ENCODE results near the gene KRTAP22-2. TPM values are rescaled to one million over a fixed set of nuclear protein-coding genes. Genes with fewer than 3 reads are reported as not detected.

The KRTAP22-2 gene
- total and polyA plus RNA-seq, 3 experiments from 2014 or later: not detected

GRCh38 chr21:30620080-30620479 lies 29.9 kb upstream of the KRTAP22-2 start:
- CTCF ChIA-PET: no interaction called here

GRCh38 chr21:30616125-30616524 lies 25.9 kb upstream of the KRTAP22-2 start, which contains the start of gene KRTAP20-1:
TSS of gene KRTAP20-1 (plus strand) at chr21:30616425. CDS start at chr21:30616455, 30 bp downstream.
- Mint-ChIP-seq H3K9me3 (peaks cover 0 to 5% (median 2%) of the 10 kb centered on the region in 5 donors), H3K4me3 (no peak within 1 kb of the TSS)

More at GRCh38 chr21:30620080-30620479, 29.9 kb upstream of the KRTAP22-2 start:
- Mint-ChIP-seq H3K36me3 (no peaks in the 10 kb centered on the region), H3K4me1 (no peaks in the 10 kb centered on the region), H3K27me3 (no peaks in the 10 kb centered on the region), H3K9me3 (peaks cover 0 to 5% (median 0%) of the 10 kb centered on the region in 5 donors), H3K27ac (no peak overlapping the region), H3K4me3 (no peak overlapping the region)
- Histone ChIP-seq H3K9me3 (ENCODE audit: low read length) (no peaks in the 10 kb centered on the region), H3K27me3 (ENCODE audit: insufficient read depth, low read length, poor library complexity, severe bottlenecking) (no peaks in the 10 kb centered on the region), H3K36me3 (ENCODE audit: insufficient read depth, low read length) (no peaks in the 10 kb centered on the region), H3K4me3 (ENCODE audit: low read length) (no peak overlapping the region), H3K4me1 (ENCODE audit: insufficient read depth, low read length) (no peaks in the 10 kb centered on the region), H3K27ac (ENCODE audit: low read depth, low read length) (no peak overlapping the region)
- no peak for DNase-seq
- POLR2A ChIA-PET: no interaction called here

DNA sequence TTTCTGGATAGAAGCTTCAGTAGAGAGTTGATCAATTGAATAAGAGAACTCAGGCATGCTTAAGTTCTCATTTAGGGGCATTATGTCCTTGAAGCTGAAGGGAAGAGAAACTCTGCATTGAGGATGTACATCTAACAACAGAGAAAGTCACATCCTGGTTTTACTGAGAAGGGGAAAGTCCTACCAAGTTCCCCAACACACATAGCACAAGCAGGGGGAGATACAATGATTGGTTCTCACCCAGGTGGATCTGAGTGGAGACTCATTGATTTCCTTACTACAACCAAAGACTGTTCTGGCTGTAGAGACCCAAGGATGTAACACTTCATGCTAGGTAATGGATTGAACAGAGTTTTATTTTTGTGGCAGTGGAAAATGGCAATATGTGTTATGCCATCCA lies 25.0 kb upstream of the KRTAP22-2 start:
- ChIA-PET CTCF (no interaction called here), POLR2A (no interaction called here)
- H3K36me3 ChIP-seq (ENCODE audit: insufficient read depth, low read length): no peaks in the 10 kb centered on the region
- no peaks in the 10 kb centered on the region for H3K4me1 ChIP-seq (ENCODE audit: insufficient read depth, low read length)
- DNase-seq: no peak
- Mint-ChIP-seq H3K27ac (no peak overlapping the region), H3K4me3 (no peak overlapping the region), H3K36me3 (no peaks in the 10 kb centered on the region), H3K9me3 (peaks cover 2 to 13% (median 3%) of the 10 kb centered on the region in 5 donors), H3K27me3 (peaks cover 0 to 1% of the 10 kb centered on the region in 2 donors), H3K4me1 (no peaks in the 10 kb centered on the region)
- no peaks in the 10 kb centered on the region for H3K9me3 ChIP-seq (ENCODE audit: low read length)
- no peaks in the 10 kb centered on the region for H3K27me3 ChIP-seq (ENCODE audit: insufficient read depth, low read length, poor library complexity, severe bottlenecking)
- no peak overlapping the region for H3K4me3 ChIP-seq (ENCODE audit: low read length)
- no peak overlapping the region for H3K27ac ChIP-seq (ENCODE audit: low read depth, low read length)

More at GRCh38 chr21:30616125-30616524, 25.9 kb upstream of the KRTAP22-2 start, which contains the start of gene KRTAP20-1:
- Histone ChIP-seq H3K4me3 (ENCODE audit: low read length) (no peak within 1 kb of the TSS), H3K27me3 (ENCODE audit: insufficient read depth, low read length, poor library complexity, severe bottlenecking) (no peaks in the 10 kb centered on the region), H3K9me3 (ENCODE audit: low read length) (no peaks in the 10 kb centered on the region), H3K36me3 (ENCODE audit: insufficient read depth, low read length) (no peaks in the 10 kb centered on the region), H3K27ac (ENCODE audit: low read depth, low read length) (no peak within 1 kb of the TSS), H3K4me1 (ENCODE audit: insufficient read depth, low read length) (no peaks in the 10 kb centered on the region)
- H3K27ac Mint-ChIP-seq: no peak within 1 kb of the TSS
- no peaks in the 10 kb centered on the region for H3K27me3 Mint-ChIP-seq
- POLR2A ChIA-PET: no interaction called here
- no peak for DNase-seq
- no peaks in the 10 kb centered on the region for H3K4me1 Mint-ChIP-seq
- no peaks in the 10 kb centered on the region for H3K36me3 Mint-ChIP-seq
- CTCF ChIA-PET: no interaction called here

DNA sequence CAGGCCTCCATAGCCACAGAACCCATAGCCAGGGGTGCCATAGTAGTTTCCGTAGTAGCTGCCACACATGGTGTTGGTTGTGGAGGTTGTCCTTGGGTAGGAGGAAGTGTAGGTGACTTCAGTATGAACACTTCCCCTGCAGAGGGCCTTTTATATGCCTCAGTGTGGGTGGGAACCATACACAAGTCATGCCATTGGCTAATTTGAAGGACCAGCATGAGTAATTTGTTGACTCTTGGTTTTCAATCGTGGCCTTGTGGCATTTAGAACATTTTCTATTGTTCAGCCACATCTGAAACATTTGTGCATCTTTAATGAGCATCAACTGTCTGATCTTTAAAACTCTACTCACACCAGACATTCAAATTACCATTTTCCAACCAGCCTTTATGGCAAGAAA lies 23.6 kb upstream of the KRTAP22-2 start, which contains the start of gene KRTAP6-1:
Gene KRTAP6-1, minus strand, starts transcription at position 95 of the 400 bp plus-strand sequence. Its CDS starts 26 bp downstream, at position 69.
- Histone ChIP-seq H3K27ac (ENCODE audit: low read depth, low read length) (no peak within 1 kb of the TSS), H3K4me3 (ENCODE audit: low read length) (no peak within 1 kb of the TSS), H3K9me3 (ENCODE audit: low read length) (no peaks in the 10 kb centered on the region), H3K4me1 (ENCODE audit: insufficient read depth, low read length) (no peaks in the 10 kb centered on the region), H3K36me3 (ENCODE audit: insufficient read depth, low read length) (no peaks in the 10 kb centered on the region), H3K27me3 (ENCODE audit: insufficient read depth, low read length, poor library complexity, severe bottlenecking) (no peaks in the 10 kb centered on the region)
- no peaks in the 10 kb centered on the region for H3K36me3 Mint-ChIP-seq
- CTCF ChIA-PET: no interaction called here
- H3K4me1 Mint-ChIP-seq: no peaks in the 10 kb centered on the region
- peaks cover 2 to 13% (median 3%) of the 10 kb centered on the region in 5 donors for H3K9me3 Mint-ChIP-seq
- POLR2A ChIA-PET: no interaction called here
- peaks cover 0 to 1% of the 10 kb centered on the region in 2 donors for H3K27me3 Mint-ChIP-seq
- no peak within 1 kb of the TSS for H3K4me3 Mint-ChIP-seq
- H3K27ac Mint-ChIP-seq: no peak within 1 kb of the TSS
- no peak for DNase-seq

- no peak for DNase-seq
- H3K36me3 Mint-ChIP-seq: no peaks in the 10 kb centered on the region
- no peak overlapping the region for H3K27ac Mint-ChIP-seq
- Histone ChIP-seq H3K27me3 (ENCODE audit: insufficient read depth, low read length, poor library complexity, severe bottlenecking) (no peaks in the 10 kb centered on the region), H3K36me3 (ENCODE audit: insufficient read depth, low read length) (no peaks in the 10 kb centered on the region), H3K4me1 (ENCODE audit: insufficient read depth, low read length) (no peaks in the 10 kb centered on the region), H3K4me3 (ENCODE audit: low read length) (no peak overlapping the region), H3K27ac (ENCODE audit: low read depth, low read length) (no peak overlapping the region), H3K9me3 (ENCODE audit: low read length) (no peaks in the 10 kb centered on the region)
- H3K4me1 Mint-ChIP-seq: no peaks in the 10 kb centered on the region
- CTCF ChIA-PET: no interaction called here
- peaks cover 2 to 17% (median 3%) of the 10 kb centered on the region in 5 donors for H3K9me3 Mint-ChIP-seq
- no peak overlapping the region for H3K4me3 Mint-ChIP-seq
- peaks cover 0 to 1% of the 10 kb centered on the region in 2 donors for H3K27me3 Mint-ChIP-seq
- POLR2A ChIA-PET: no interaction called here
Measured at GRCh38 chr21:30612132-30612531, 21.9 kb upstream of the KRTAP22-2 start.

DNA sequence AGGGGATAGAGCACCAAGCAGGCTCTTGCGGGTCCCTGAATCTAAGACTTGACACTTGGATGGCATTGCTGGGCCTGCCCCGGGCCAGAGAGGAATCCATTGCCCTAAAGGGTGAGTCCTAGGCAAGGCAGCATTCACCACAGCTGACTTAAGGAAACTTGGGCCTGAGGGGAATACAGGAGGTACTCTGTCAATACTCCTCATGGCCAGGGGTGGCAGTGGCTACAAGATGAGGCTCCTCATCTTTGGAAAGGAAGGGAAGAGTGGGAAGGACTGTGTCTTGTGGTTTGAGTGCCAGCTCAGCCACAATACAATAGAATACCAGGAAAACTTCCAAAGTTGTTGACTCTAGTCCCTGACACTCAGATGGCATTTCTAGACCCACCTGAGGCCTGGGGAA lies 15.8 kb upstream of the KRTAP22-2 start:
- H3K4me1 Mint-ChIP-seq: no peaks in the 10 kb centered on the region
- no peak overlapping the region for H3K27ac Mint-ChIP-seq
- no peaks in the 10 kb centered on the region for H3K27me3 ChIP-seq (ENCODE audit: insufficient read depth, low read length, poor library complexity, severe bottlenecking)
- no peak overlapping the region for H3K4me3 ChIP-seq (ENCODE audit: low read length)
- no peak overlapping the region for H3K27ac ChIP-seq (ENCODE audit: low read depth, low read length)
- DNase-seq: no peak
- POLR2A ChIA-PET: no interaction called here
- peaks cover 1 to 21% (median 6%) of the 10 kb centered on the region in 5 donors for H3K9me3 Mint-ChIP-seq
- CTCF ChIA-PET: no interaction called here
- H3K36me3 Mint-ChIP-seq: no peaks in the 10 kb centered on the region
- no peaks in the 10 kb centered on the region for H3K4me1 ChIP-seq (ENCODE audit: insufficient read depth, low read length)
- no peaks in the 10 kb centered on the region for H3K36me3 ChIP-seq (ENCODE audit: insufficient read depth, low read length)
- no peaks in the 10 kb centered on the region for H3K9me3 ChIP-seq (ENCODE audit: low read length)
- no peak overlapping the region for H3K4me3 Mint-ChIP-seq
- H3K27me3 Mint-ChIP-seq: peaks cover 0 to 1% of the 10 kb centered on the region in 2 donors

DNA sequence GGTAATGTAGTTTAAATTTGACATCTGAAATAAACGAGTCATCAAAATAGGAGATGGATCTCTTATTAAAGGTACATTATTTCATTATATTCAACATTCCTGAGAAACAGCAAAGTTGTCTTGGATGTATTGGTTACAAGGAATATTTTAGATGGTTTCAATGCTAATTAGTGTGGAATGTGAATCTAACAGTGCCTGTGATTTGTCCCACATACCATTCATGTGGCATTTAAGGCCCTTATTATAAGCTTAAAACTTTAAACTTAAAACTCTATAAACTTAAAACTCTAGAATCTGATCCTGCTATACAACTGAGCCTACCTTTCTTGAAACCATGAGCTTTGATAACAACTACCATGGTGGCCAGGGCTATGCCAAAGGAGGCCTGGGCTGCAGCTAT lies 10.6 kb upstream of the KRTAP22-2 start, which contains the start of gene KRTAP22-1:
Gene KRTAP22-1, plus strand, starts transcription at position 301 of the 400 bp plus-strand sequence.
- ChIA-PET CTCF (no interaction called here), POLR2A (no interaction called here)
- no peaks in the 10 kb centered on the region for H3K36me3 ChIP-seq (ENCODE audit: insufficient read depth, low read length)
- no peak within 1 kb of the TSS for H3K27ac ChIP-seq (ENCODE audit: low read depth, low read length)
- Mint-ChIP-seq H3K9me3 (peaks cover 3 to 16% (median 7%) of the 10 kb centered on the region in 5 donors), H3K36me3 (no peaks in the 10 kb centered on the region), H3K27ac (no peak within 1 kb of the TSS), H3K27me3 (no peaks in the 10 kb centered on the region), H3K4me1 (no peaks in the 10 kb centered on the region), H3K4me3 (no peak within 1 kb of the TSS)
- no peak for DNase-seq
- H3K4me1 ChIP-seq (ENCODE audit: insufficient read depth, low read length): no peaks in the 10 kb centered on the region
- H3K27me3 ChIP-seq (ENCODE audit: insufficient read depth, low read length, poor library complexity, severe bottlenecking): no peaks in the 10 kb centered on the region
- H3K4me3 ChIP-seq (ENCODE audit: low read length): no peak within 1 kb of the TSS
- no peaks in the 10 kb centered on the region for H3K9me3 ChIP-seq (ENCODE audit: low read length)

DNA sequence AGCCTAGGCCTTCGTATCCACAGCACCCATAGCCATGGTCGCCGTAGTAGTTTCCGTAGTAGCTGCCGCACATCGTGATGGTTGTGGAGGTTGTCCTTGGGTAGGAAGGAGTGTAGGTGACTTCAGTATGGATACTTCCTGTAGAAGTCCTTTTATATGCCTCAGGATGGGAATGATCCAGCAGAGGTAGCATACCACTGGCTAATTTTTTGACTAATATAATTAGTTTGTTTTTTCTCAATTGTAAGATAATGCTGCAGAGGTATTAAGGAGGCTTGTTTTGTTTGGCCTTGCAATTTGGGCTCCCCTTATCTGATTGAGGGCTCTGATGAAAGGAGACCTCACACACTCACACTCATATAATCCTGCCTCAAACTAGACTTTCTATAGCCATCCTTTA lies 8.6 kb upstream of the KRTAP22-2 start, which contains the start of gene KRTAP6-2:
Gene KRTAP6-2, minus strand, starts transcription at position 101 of the 400 bp plus-strand sequence. Its CDS starts 28 bp downstream, at position 73.
- POLR2A ChIA-PET: no interaction called here
- no peak for DNase-seq
- Histone ChIP-seq H3K36me3 (ENCODE audit: insufficient read depth, low read length) (no peaks in the 10 kb centered on the region), H3K4me3 (ENCODE audit: low read length) (no peak within 1 kb of the TSS), H3K4me1 (ENCODE audit: insufficient read depth, low read length) (no peaks in the 10 kb centered on the region), H3K9me3 (ENCODE audit: low read length) (no peaks in the 10 kb centered on the region), H3K27me3 (ENCODE audit: insufficient read depth, low read length, poor library complexity, severe bottlenecking) (no peaks in the 10 kb centered on the region), H3K27ac (ENCODE audit: low read depth, low read length) (no peak within 1 kb of the TSS)
- Mint-ChIP-seq H3K27me3 (no peaks in the 10 kb centered on the region), H3K36me3 (no peaks in the 10 kb centered on the region), H3K27ac (no peak within 1 kb of the TSS), H3K4me1 (no peaks in the 10 kb centered on the region), H3K4me3 (no peak within 1 kb of the TSS), H3K9me3 (peaks cover 3 to 16% (median 7%) of the 10 kb centered on the region in 5 donors)
- CTCF ChIA-PET: no interaction called here

Data from CD8-positive, alpha-beta memory T cell (primary cell).